Bronchial smooth muscle cell (primary cell): ENCODE results near the gene COX7A2. TPM values are rescaled to one million over a fixed set of nuclear protein-coding genes. Genes with fewer than 3 reads are reported as not detected.

Source experiments
- total RNA-seq: library from RNA; depleted of rRNA; stranded (reverse); fragments of >200 nt; gene quantifications from 2 replicates; pipeline ENCODE4 v1.2.1, GENCODE V29; 2014

The COX7A2 gene
- total RNA-seq = 116 and 212 TPM in 2 replicates

GRCh38 chr6:75243333-75244062 lies at the start of gene COX7A2:
Gene COX7A2 (minus strand): TSS chr6:75243801. CDS start chr6:75243734, 67 bp downstream.

GRCh38 chr6:75284632-75285282 lies 41.2 kb upstream of the COX7A2 start, which contains the start of gene TMEM30A:
Gene TMEM30A (minus strand): TSS chr6:75284792. CDS start chr6:75284638, 154 bp downstream.

DNA sequence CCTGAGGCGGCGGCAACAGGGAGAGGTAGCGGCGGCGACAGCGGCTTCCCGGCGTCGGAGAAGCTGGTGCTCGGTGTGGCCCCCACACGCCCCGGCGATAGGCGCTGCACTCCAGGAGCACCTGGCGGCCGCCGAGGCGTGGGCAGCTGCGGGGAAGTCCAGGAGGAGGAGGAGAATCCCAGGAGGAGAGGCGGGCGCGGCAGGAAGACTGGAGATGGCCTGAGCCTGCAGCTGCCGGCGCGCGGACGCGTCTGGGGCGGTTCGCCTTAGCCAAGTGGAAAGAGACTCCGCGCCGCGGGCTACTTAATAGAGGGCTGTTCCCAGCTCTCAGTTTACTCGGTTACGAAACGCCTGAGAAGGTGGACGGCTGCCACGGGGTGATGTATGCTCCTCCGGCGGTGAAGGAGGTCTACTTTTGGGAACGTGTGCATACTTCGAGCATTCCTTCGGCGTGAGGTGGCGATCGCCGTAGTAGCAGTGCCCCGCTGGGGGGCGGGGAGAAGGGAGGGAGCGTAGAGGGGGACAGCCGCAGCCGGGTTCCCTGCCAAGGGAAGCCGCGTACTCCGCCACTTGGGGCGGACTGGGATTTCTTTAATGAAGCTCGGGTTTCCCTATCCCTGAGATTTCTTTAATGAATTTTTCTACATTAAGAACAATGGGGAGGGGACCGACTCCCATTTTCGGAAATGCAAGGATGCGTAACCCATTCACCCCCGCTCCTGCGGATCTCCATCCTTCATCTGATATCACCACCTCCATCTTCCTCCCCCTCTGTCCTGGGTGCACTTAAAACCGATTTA lies 37.6 kb downstream of the COX7A2 start, which contains the start of gene COL12A1:
TSS of gene COL12A1 (minus strand) at position 278 of the 800 bp plus-strand sequence. CDS start 3,261 bp downstream, outside the sequence.

Other genes starting within 250 kb of the COX7A2 start
- 258 and 261 TPM in 2 replicates for gene COL12A1, start 37.7 kb downstream of the COX7A2 start, total RNA-seq
- 120 and 194 TPM in 2 replicates for gene TMEM30A, start 41.0 kb upstream of the COX7A2 start, total RNA-seq
- 0.16 and 0.52 TPM in 2 replicates for gene FILIP1, start 250.0 kb upstream of the COX7A2 start, total RNA-seq